ENCODE results near the gene OR2AJ1. TPM values are rescaled to one million over a fixed set of nuclear protein-coding genes. Genes with fewer than 3 reads are reported as not detected.

OR2AJ1 gene
- total RNA-seq, result not detected

GRCh38 chr1:247924868-247925267 is at the start of gene OR2AJ1:
Gene OR2AJ1, plus strand, starts transcription at chr1:247924889. Its CDS starts 8,880 bp downstream, at chr1:247933769.

DNA sequence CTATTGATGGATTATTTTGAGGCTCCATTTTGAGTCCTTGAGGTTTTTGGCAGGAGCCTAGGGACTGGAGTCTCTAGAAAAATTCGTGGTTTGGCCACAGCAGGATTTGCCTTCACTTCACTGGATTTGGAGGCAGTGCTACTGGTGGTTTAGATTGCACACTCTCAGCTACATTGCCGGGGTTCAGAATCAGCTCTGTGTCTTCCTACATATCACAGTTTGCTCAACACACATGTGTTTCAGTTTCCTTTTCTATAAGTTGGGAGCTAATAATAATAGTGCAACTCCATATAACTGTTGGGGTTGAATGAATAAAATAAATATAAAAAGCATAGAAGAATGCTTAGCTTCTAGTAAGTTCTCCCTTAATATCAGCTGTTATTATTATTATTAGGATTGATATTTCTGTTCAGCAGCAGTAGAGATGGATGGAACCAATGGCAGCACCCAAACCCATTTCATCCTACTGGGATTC is 29.5 kb upstream of the OR2AJ1 start, which contains the start of gene OR2W3:
Gene OR2W3 (plus strand): TSS at position 425 of the 475 bp plus-strand sequence. CDS start 0 bp downstream, at position 425.

DNA sequence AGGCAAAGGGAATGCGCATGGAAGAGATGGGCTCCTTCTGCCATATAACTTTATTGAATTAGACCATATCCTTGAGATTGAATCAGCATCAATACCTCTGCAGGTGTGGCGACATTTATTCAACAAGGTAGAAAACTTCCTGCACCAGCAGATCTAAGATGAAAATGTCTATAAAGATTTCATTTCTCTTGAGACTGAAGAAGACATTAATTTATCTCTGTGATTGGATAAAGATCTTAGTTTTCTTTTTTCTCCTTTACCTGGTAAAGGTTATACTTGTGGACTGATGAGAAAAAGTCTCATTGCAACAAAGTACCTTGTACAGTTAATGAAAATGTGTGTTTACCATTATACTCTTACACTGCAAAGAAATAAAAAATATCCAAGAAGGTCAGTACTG is 4.7 kb upstream of the OR2AJ1 start, which contains the start of gene OR2T8:
Gene OR2T8 (plus strand): TSS at position 301 of the 400 bp plus-strand sequence. CDS start 766 bp downstream, outside the sequence.

DNA sequence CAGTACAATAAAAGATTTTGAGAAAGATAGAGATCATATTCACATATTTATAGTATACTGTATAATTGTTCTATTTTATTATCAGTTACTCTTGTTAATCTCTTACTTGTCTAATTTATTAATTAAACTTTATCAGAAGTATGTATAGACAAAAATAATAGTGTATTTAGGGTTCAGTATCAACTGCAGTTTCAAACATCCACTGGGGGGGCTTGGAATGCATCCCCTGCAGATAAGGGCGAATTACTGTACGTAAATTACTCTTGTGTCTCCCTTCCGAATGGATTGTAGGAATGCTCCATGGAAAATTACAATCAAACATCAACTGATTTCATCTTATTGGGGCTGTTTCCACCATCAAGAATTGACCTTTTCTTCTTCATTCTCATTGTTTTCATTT is 23.9 kb downstream of the OR2AJ1 start, which contains the start of gene OR2L8:
Gene OR2L8 (plus strand): TSS at position 301 of the 400 bp plus-strand sequence. CDS start 0 bp downstream, at position 301.

GRCh38 chr1:247964933-247965332 is 40.2 kb downstream of the OR2AJ1 start, which contains the start of gene OR2AK2:
Gene OR2AK2, plus strand, starts transcription at chr1:247965233. Its CDS starts 144 bp downstream, at chr1:247965377.

Other genes with a start within 250 kb of the OR2AJ1 start
- gene OR13G1, start 245.2 kb upstream of the OR2AJ1 start, total RNA-seq, result not detected
- not detected for gene OR6F1, start 208.2 kb upstream of the OR2AJ1 start, total RNA-seq
- gene OR14K1, start 186.3 kb upstream of the OR2AJ1 start, total RNA-seq, result not detected
- not detected for gene OR14A2, start 176.7 kb upstream of the OR2AJ1 start, total RNA-seq
- gene OR1C1, start 164.3 kb upstream of the OR2AJ1 start, total RNA-seq, result not detected
- not detected for gene OR14A16, start 100.8 kb upstream of the OR2AJ1 start, total RNA-seq
- not detected for gene OR11L1, start 83.0 kb upstream of the OR2AJ1 start, total RNA-seq
- 9.3 TPM for gene TRIM58, start 67.7 kb upstream of the OR2AJ1 start, total RNA-seq
- gene OR2W3, start 29.3 kb upstream of the OR2AJ1 start, total RNA-seq, result 2.6 TPM
- gene OR2T8, start 4.6 kb upstream of the OR2AJ1 start, total RNA-seq, result not detected
- not detected for gene OR2L8, start 24.0 kb downstream of the OR2AJ1 start, total RNA-seq
- not detected for gene OR2AK2, start 40.3 kb downstream of the OR2AJ1 start, total RNA-seq
- gene OR2L5, start 88.8 kb downstream of the OR2AJ1 start, total RNA-seq, result not detected
- 0.06 TPM for gene OR2L2, start 105.2 kb downstream of the OR2AJ1 start, total RNA-seq
- not detected for gene OR2L3, start 121.9 kb downstream of the OR2AJ1 start, total RNA-seq
- not detected for gene OR2L13, start 170.3 kb downstream of the OR2AJ1 start, total RNA-seq
- gene OR2M5, start 220.3 kb downstream of the OR2AJ1 start, total RNA-seq, result not detected
- not detected for gene OR2M2, start 249.9 kb downstream of the OR2AJ1 start, total RNA-seq